ENCODE results near the gene METTL25.

Gene METTL25

DNA sequence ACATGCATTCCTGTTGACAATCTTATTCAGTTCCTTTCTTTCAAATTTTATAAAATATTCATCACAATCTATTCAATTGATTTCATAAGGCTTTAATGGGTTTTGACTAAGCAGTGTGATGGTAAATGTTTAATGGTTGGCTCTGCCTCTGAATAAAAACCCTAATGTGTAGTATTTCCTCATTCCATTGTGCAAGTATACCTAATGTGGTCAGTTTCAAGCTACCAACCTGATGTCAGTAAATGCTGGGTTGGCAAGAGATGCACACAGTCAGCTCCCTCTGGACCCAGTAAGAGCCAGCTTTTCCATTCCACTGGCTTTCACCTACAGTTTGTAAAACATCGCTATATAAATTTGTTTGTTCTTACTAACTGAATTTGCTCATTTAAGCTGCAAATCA lies 53.9 kb downstream of the METTL25 start:
- Histone ChIP-seq H3K9ac (ENCODE audit: low read depth, low read length, poor library complexity, severe bottlenecking) (no peak overlapping the region), H3K79me2 (ENCODE audit: insufficient read depth, low read length) (no peaks in the 10 kb centered on the region)

GRCh38 chr12:82414044-82414443 lies 55.7 kb downstream of the METTL25 start:
- Histone ChIP-seq H3K9ac (ENCODE audit: low read depth, low read length, poor library complexity, severe bottlenecking) (no peak overlapping the region), H3K4me3 (ENCODE audit: low read length, poor library complexity, severe bottlenecking) (no peak overlapping the region), H3K4me2 (ENCODE audit: low read depth, low read length, poor library complexity, severe bottlenecking) (no peak overlapping the region), H4K20me1 (ENCODE audit: insufficient read depth, low read length, poor library complexity, severe bottlenecking) (no peaks in the 10 kb centered on the region), H3K9me2 (replicated peaks; ENCODE audit: low read depth, low read length) (no peaks in the 10 kb centered on the region), H2AFZ (ENCODE audit: low read length) (no peak overlapping the region), H3F3A (ENCODE audit: low read depth) (no peaks in the 10 kb centered on the region), H3K79me2 (ENCODE audit: insufficient read depth, low read length) (no peaks in the 10 kb centered on the region), H3K4me1 (ENCODE audit: insufficient read depth, low read length, poor library complexity, severe bottlenecking) (no peaks in the 10 kb centered on the region), H3K27me3 (ENCODE audit: insufficient read depth, low read length, poor library complexity, severe bottlenecking) (no peaks in the 10 kb centered on the region), H3K36me3 (ENCODE audit: insufficient read depth, low read length) (no peaks in the 10 kb centered on the region), H3K9me3 (ENCODE audit: insufficient read depth, low read depth, low read length) (no peaks in the 10 kb centered on the region)
- TF ChIP-seq EZH2phosphoT487 (IDR thresholded peaks at IDR 0.05; ENCODE audit: borderline replicate concordance): no peak
- no peak for TF ChIP-seq CTCF (conservative IDR thresholded peaks at IDR 0.05; ENCODE audit: low read length)

More for the DNA sequence above, 53.9 kb downstream of the METTL25 start:
- H3K9me3 ChIP-seq (ENCODE audit: insufficient read depth, low read depth, low read length): no peaks in the 10 kb centered on the region
- no peak overlapping the region for H3K4me2 ChIP-seq (ENCODE audit: low read depth, low read length, poor library complexity, severe bottlenecking)
- H3K4me3 ChIP-seq (ENCODE audit: low read length, poor library complexity, severe bottlenecking): no peak overlapping the region
- no peak overlapping the region for H2AFZ ChIP-seq (ENCODE audit: low read length)
- no peaks in the 10 kb centered on the region for H3K9me2 ChIP-seq (replicated peaks; ENCODE audit: low read depth, low read length)
- H4K20me1 ChIP-seq (ENCODE audit: insufficient read depth, low read length, poor library complexity, severe bottlenecking): no peaks in the 10 kb centered on the region
- H3K4me1 ChIP-seq (ENCODE audit: insufficient read depth, low read length, poor library complexity, severe bottlenecking): no peaks in the 10 kb centered on the region
- H3K36me3 ChIP-seq (ENCODE audit: insufficient read depth, low read length): no peaks in the 10 kb centered on the region
- no peak for TF ChIP-seq EZH2phosphoT487 (IDR thresholded peaks at IDR 0.05; ENCODE audit: borderline replicate concordance)
- no peak for TF ChIP-seq CTCF (conservative IDR thresholded peaks at IDR 0.05; ENCODE audit: low read length)
- no peaks in the 10 kb centered on the region for H3K27me3 ChIP-seq (ENCODE audit: insufficient read depth, low read length, poor library complexity, severe bottlenecking)
- no peaks in the 10 kb centered on the region for H3F3A ChIP-seq (ENCODE audit: low read depth)

DNA sequence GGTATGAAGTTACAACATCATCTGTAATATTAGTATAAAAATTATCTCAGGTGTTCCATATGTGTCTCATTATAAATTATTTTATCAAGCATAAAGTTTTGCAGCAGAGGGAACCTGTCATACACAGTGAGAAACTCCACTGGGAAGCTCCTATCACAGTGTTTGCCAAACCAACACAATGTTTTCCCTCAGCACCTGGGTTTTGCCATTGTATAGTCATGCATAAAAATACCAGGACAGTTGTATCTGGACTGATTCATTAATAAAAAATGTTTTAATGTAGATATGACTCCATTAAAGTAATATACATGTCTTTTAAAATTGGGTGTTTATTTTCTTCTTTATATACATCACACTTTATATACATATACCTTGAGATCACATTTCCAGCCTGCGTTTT lies 56.6 kb downstream of the METTL25 start:
- Histone ChIP-seq H3K4me2 (ENCODE audit: low read depth, low read length, poor library complexity, severe bottlenecking) (no peak overlapping the region), H3K9me2 (replicated peaks; ENCODE audit: low read depth, low read length) (no peaks in the 10 kb centered on the region), H3K36me3 (ENCODE audit: insufficient read depth, low read length) (no peaks in the 10 kb centered on the region), H3K79me2 (ENCODE audit: insufficient read depth, low read length) (no peaks in the 10 kb centered on the region), H3K4me1 (ENCODE audit: insufficient read depth, low read length, poor library complexity, severe bottlenecking) (no peaks in the 10 kb centered on the region), H3K4me3 (ENCODE audit: low read length, poor library complexity, severe bottlenecking) (no peak overlapping the region), H4K20me1 (ENCODE audit: insufficient read depth, low read length, poor library complexity, severe bottlenecking) (no peaks in the 10 kb centered on the region), H3K9ac (ENCODE audit: low read depth, low read length, poor library complexity, severe bottlenecking) (no peak overlapping the region), H3K9me3 (ENCODE audit: insufficient read depth, low read depth, low read length) (no peaks in the 10 kb centered on the region), H3K27me3 (ENCODE audit: insufficient read depth, low read length, poor library complexity, severe bottlenecking) (no peaks in the 10 kb centered on the region), H3F3A (ENCODE audit: low read depth) (no peaks in the 10 kb centered on the region), H2AFZ (ENCODE audit: low read length) (no peak overlapping the region)
- TF ChIP-seq EZH2phosphoT487 (IDR thresholded peaks at IDR 0.05; ENCODE audit: borderline replicate concordance) (no peak), CTCF (conservative IDR thresholded peaks at IDR 0.05; ENCODE audit: low read length) (no peak)

Measured in Loucy (cell line).